Heart left ventricle (tissue), 16 donors: Measurements from ENCODE around the gene LMF1. TPM values are rescaled to one million over a fixed set of nuclear protein-coding genes. Genes with fewer than 3 reads are reported as not detected.

ENCODE experiments used
- ATAC-seq, 4 donors: fragments of 200-7000 bp; cut with Tn5 transposase; one replicate each; pipeline ENCODE4 v1.9.1; 2020 to 2022; ENCODE audit warnings: moderate library complexity in 4 of 4, mild to moderate bottlenecking in 3 of 4, moderate number of reproducible peaks in 1 of 4
- DNase-seq, 5 donors: peaks; one replicate each; pipeline ENCODE4 v3.0.0-alpha.2; 2020
- H3K27ac ChIP-seq, 12 donors: fragments of 200-600 bp; sonication (generic) in 4 of 12; one replicate each; pipeline versions ENCODE4 v1.5.0 to v1.8.0; 2016 to 2022; ENCODE audit warnings: mild to moderate bottlenecking in 2 of 12
- H3K27me3 ChIP-seq, 9 donors: fragments of 200-600 bp; sonication (generic) in 2 of 9; one replicate each; pipeline versions ENCODE4 v1.5.1 to v1.8.0; 2016 to 2022; ENCODE audit warnings: mild to moderate bottlenecking in 3 of 9
- H3K36me3 ChIP-seq, 9 donors: fragments of 200-600 bp; sonication (generic) in 2 of 9; one replicate each; pipeline versions ENCODE4 v1.5.0 to v1.8.0; 2018 to 2022; ENCODE audit warnings: mild to moderate bottlenecking in 2 of 9
- H3K4me1 ChIP-seq, 12 donors: fragments of 200-600 bp; sonication (generic) in 4 of 12; one replicate each; pipeline versions ENCODE4 v1.5.0 to v1.8.0; 2016 to 2022; ENCODE audit warnings: mild to moderate bottlenecking in 3 of 12
- H3K4me3 ChIP-seq, 12 donors: fragments of 200-600 bp; sonication (generic) in 4 of 12; one replicate each; pipeline versions ENCODE4 v1.5.0 to v1.8.0; 2017 to 2022; ENCODE audit warnings: mild to moderate bottlenecking in 9 of 12, moderate library complexity in 4 of 12
- H3K9me3 ChIP-seq, 12 donors: fragments of 200-600 bp; sonication (generic) in 4 of 12; one replicate each; pipeline versions ENCODE4 v1.5.0 to v1.8.0; 2016 to 2022; ENCODE audit warnings: mild to moderate bottlenecking in 1 of 12
- CTCF ChIP-seq, 12 donors: fragments of 200-600 bp; sonication (generic) in 4 of 12; IDR thresholded peaks; one replicate each; pipeline versions ENCODE4 v1.5.0 to v1.8.0; 2018 to 2022; ENCODE audit warnings: antibody characterized with exemption in 12 of 12, mild to moderate bottlenecking in 5 of 12
- POLR2A ChIP-seq, 2 donors: fragments of 450-650 bp; IDR thresholded peaks; one replicate each; pipeline ENCODE4 v1.6.1; 2017; ENCODE audit warnings: antibody characterized with exemption in 2 of 2, mild to moderate bottlenecking in 2 of 2, moderate library complexity in 2 of 2
- WGBS, 4 donors: extraction: QIAGEN DNeasy Blood & Tissue Kit in 2 of 4; methylation state at CpG; one replicate each; pipeline versions ENCODE4 v1.1.5 to v1.1.7; 2013 to 2018; 5-methylcytosine and 5-hydroxymethylcytosine counted together
- intact Hi-C, 10 donors: fragments of 100-400 bp; cut with DNase I; formaldehyde crosslinking; loops; one replicate each; pipeline versions ENCODE4 v1.11.1 to v1.14.2; 2022
- polyA plus RNA-seq, 2 donors: library from polyadenylated mRNA; stranded (reverse); fragments of 200-250 nt; gene quantifications; one replicate each; pipeline ENCODE4 v1.2.3, GENCODE V29; 2013
- total RNA-seq, 9 donors: library from RNA; depleted of rRNA in 2 of 9; stranded (reverse); fragments of >200 nt in 2 of 9; fragmentation: NEBNext Ultra II Directional in 3 of 9; extraction: Animal tissue kit (Norgen Biotek cat#: 25700) in 3 of 9; gene quantifications; one replicate each; pipeline versions ENCODE4 v1.1.0 to v1.2.4, GENCODE V29; 2016 to 2023
- donor health status: ischemic (EF 13 %, LVEDD 7.1; RV severe dilation, severe dysfunction).
- donor health status: healthy with polysubstance abuse.
- donor health status: DM: no; HTN: yes; CAD: no.
- donor health status: DM: no; HTN: no; CAD: no.
- donor health status: ischemic (EF 25% LVEDD 6.9; RV normal size, moderate dysfunction).
- donor health status: ischemic (EF 25% LVEDD 5.7; RV mildly dilated, moderate dysfunction).
- donor health status: healthy.
- donor health status: DM: yes; HTN: yes; CAD: no.
- donor health status: ischemic (EF 35%, LVEDD 5.7; RV mildly dilated, moderate dysfunction).
- donor health status: nonischemic (EF 11% LVEDD 7.7; RV severe dilation, severe dysfunction).
- donor health status: DM: yes; HTN: yes; CAD: no.
- donor health status: PGD.
- donor health status: ischemic (EF 29% LVEDD 5.4; RV normal size, mild dysfunction).
- donor health status: nonischemic (EF 23%, LVEDD 6.1; RV moderate dilation, normal function).

Gene LMF1
- total and polyA plus RNA-seq, 11 donors: 4.3 to 19.2 (median 7.1) TPM

GRCh38 chr16:870856-871561 is 99.8 kb downstream of the LMF1 start:
- WGBS, 4 donors: 93 to 95% (median 94%) methylated on average over 19 to 31 of the region's 31 CpGs
- no peaks in the 10 kb centered on the region for H3K9me3 ChIP-seq
- ATAC-seq (no peak), DNase-seq (peak in 2 of 5 donors; percentile 22 to 66)
- H3K27ac ChIP-seq: no peak overlapping the region
- no peak overlapping the region for H3K4me3 ChIP-seq
- H3K27me3 ChIP-seq: no peaks in the 10 kb centered on the region
- H3K4me1 ChIP-seq: no peaks in the 10 kb centered on the region
- intact Hi-C loops: no loop called here
- TF ChIP-seq CTCF (IDR thresholded peaks at IDR 0.05): no peak
- no peak for TF ChIP-seq POLR2A (IDR thresholded peaks at IDR 0.05)
- H3K36me3 ChIP-seq: peaks cover 0 to 31% (median 6%) of the 10 kb centered on the region in 9 donors

DNA sequence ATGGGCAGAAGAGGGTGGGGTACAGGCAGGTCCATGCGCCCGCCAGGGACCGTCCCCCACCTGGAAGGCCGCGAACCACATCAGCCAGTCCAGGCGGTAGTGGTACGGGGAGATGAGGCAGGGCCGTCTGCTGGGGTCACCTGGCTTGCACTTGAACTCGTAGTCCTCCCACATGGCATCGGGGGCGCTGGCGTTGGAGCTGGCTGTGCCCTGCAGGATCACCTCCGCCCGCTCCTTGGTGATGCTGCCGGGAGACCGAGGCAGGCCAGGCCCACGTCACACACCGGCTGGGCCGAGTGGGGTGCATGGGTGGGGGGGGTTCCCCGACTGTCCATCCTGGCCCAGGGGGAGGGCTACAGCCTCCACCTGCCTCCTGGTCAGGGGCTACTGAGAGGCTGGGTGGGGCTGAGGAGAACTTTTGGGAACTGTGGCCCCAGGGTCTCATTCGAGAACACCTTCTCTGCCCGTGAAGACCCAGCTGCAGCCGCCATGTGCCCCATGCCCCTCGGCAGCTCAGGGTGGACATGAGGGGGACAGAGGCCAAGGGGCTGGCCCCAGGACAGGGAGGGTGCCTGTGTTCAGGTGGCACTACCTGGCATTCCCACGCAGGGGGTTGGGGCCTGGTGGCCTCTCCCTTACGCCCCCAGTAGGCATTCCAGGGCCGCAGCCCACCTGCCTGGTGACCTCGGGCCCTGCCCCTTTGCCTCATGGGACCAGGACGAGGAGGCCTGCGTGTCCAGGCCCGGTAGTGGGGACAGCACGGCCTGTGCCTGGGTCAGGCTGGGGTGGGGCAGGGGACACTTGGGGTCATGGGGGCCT is 100.8 kb downstream of the LMF1 start:
- no peaks in the 10 kb centered on the region for H3K9me3 ChIP-seq
- no peaks in the 10 kb centered on the region for H3K4me1 ChIP-seq
- H3K4me3 ChIP-seq: no peak overlapping the region
- WGBS, 4 donors: 96 to 99% (median 96%) methylated on average over 19 to 32 of the region's 32 CpGs
- TF ChIP-seq CTCF (IDR thresholded peaks at IDR 0.05) (no peak), POLR2A (IDR thresholded peaks at IDR 0.05) (no peak)
- DNase-seq: peak in 2 of 5 donors; percentile 20 to 60
- H3K27me3 ChIP-seq: no peaks in the 10 kb centered on the region
- H3K36me3 ChIP-seq: peaks cover 0 to 28% (median 6%) of the 10 kb centered on the region in 9 donors
- H3K27ac ChIP-seq: no peak overlapping the region
- intact Hi-C loops: no loop called here
- peak in 1 of 4 donors; percentile 10 for ATAC-seq

DNA sequence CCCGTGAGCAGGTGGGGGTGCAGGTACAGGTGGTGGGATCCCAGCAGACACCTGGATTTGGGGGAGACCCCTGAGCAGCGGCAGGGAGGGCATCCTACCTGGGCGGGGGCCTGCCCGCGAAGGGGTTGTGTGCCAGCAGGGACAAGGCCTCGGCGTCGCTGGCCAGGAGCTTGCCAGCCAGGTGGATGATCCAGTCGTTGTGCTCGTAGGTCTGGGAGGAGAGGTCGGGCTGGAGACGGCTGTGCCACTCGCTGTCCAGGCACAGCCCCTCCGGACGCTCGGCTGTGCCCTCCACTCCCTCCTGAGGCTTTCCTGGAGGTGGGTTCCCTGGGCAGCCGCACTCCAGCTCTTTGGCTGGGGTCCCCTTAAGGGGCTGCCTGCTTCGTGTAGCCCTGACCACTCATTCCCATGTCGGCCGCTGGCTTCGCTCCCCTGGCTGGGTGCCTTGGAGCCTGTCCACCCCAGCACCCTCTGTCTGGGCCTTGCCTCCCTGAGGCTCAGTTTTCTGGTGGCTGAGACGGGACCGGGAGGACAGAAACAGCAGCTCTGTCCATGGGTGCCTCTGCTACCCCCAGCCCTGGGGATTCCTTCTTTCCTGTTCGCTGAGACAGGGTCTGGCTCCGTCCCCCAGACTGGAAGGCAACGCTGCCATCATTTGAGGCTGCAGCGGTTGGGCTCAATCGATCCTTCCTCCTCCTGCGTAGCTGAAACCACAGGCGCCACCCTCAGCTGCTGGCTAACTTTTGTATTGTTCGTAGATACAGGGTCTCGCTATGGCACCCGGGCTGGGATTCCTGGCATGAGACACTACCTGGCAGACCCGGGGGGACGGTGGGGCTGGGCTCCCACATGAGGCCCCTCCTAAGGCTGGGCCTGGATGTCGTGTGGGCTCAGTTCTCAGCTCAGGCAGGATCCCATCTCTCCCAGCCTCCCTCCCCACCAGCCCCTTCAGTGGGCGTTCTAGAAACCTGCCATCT is 101.7 kb downstream of the LMF1 start:
- 93 to 97% (median 95%) methylated on average over 29 to 37 of the region's 37 CpGs for WGBS, 4 donors
- DNase-seq (peak in 3 of 5 donors; percentile 21 to 47 (median 24)), ATAC-seq (no peak)
- Histone ChIP-seq H3K4me1 (no peaks in the 10 kb centered on the region), H3K4me3 (no peak overlapping the region), H3K36me3 (peaks cover 0 to 28% (median 6%) of the 10 kb centered on the region in 9 donors), H3K27me3 (no peaks in the 10 kb centered on the region), H3K9me3 (no peaks in the 10 kb centered on the region), H3K27ac (no peak overlapping the region)
- no peak for TF ChIP-seq POLR2A (IDR thresholded peaks at IDR 0.05)
- no peak for TF ChIP-seq CTCF (IDR thresholded peaks at IDR 0.05)
- intact Hi-C loops: no loop called here
